GM23338 (cell line): ENCODE data around the gene GPATCH4.

ENCODE experiments used
- CTCF ChIP-seq, 2 experiments: fragments of 200-600 bp in 1 of 2; sonication (generic) in 1 of 2; conservative IDR thresholded peaks; 2 replicates each; pipeline versions ENCODE4 v1.5.1 to v1.6.1; 2016 to 2017; ENCODE audit warnings: antibody characterized with exemption in 2 of 2, low read depth in 2 of 2, mild to moderate bottlenecking in 2 of 2, moderate library complexity in 1 of 2
- EZH2 ChIP-seq: fragments of 200-600 bp; sonication (generic); IDR thresholded peaks from one replicate; pipeline ENCODE4 v1.8.0; 2017; ENCODE audit warnings: antibody characterized with exemption, mild to moderate bottlenecking, low read depth; ENCODE audit not compliant: unreplicated experiment
- POLR2AphosphoS5 ChIP-seq: IDR thresholded peaks from 2 replicates; pipeline ENCODE4 v1.6.1; 2016; ENCODE audit warnings: antibody characterized with exemption, low read depth
- TF ChIP-seq, protein P1 (sequence below): IDR thresholded peaks from one replicate; pipeline ENCODE4 v1.6.1; 2018; ENCODE audit warnings: antibody characterized with exemption; ENCODE audit not compliant: unreplicated experiment
- TF ChIP-seq, protein P2 (sequence below): IDR thresholded peaks from 2 replicates; pipeline ENCODE4 v1.6.1; 2016; ENCODE audit warnings: antibody characterized with exemption

GRCh38 chr1:156578055-156578454 is 23.2 kb downstream of the GPATCH4 start:
- TF ChIP-seq, protein P1, sequence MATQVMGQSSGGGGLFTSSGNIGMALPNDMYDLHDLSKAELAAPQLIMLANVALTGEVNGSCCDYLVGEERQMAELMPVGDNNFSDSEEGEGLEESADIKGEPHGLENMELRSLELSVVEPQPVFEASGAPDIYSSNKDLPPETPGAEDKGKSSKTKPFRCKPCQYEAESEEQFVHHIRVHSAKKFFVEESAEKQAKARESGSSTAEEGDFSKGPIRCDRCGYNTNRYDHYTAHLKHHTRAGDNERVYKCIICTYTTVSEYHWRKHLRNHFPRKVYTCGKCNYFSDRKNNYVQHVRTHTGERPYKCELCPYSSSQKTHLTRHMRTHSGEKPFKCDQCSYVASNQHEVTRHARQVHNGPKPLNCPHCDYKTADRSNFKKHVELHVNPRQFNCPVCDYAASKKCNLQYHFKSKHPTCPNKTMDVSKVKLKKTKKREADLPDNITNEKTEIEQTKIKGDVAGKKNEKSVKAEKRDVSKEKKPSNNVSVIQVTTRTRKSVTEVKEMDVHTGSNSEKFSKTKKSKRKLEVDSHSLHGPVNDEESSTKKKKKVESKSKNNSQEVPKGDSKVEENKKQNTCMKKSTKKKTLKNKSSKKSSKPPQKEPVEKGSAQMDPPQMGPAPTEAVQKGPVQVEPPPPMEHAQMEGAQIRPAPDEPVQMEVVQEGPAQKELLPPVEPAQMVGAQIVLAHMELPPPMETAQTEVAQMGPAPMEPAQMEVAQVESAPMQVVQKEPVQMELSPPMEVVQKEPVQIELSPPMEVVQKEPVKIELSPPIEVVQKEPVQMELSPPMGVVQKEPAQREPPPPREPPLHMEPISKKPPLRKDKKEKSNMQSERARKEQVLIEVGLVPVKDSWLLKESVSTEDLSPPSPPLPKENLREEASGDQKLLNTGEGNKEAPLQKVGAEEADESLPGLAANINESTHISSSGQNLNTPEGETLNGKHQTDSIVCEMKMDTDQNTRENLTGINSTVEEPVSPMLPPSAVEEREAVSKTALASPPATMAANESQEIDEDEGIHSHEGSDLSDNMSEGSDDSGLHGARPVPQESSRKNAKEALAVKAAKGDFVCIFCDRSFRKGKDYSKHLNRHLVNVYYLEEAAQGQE: no peak
- TF ChIP-seq CTCF (conservative IDR thresholded peaks at IDR 0.05; ENCODE audit: low read depth in 2 of 2) (no peak), POLR2AphosphoS5 (no peak), EZH2 (no peak)
- TF ChIP-seq, protein P2, sequence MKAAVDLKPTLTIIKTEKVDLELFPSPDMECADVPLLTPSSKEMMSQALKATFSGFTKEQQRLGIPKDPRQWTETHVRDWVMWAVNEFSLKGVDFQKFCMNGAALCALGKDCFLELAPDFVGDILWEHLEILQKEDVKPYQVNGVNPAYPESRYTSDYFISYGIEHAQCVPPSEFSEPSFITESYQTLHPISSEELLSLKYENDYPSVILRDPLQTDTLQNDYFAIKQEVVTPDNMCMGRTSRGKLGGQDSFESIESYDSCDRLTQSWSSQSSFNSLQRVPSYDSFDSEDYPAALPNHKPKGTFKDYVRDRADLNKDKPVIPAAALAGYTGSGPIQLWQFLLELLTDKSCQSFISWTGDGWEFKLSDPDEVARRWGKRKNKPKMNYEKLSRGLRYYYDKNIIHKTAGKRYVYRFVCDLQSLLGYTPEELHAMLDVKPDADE: no peak
